SH-SY5Y (cell line): Measurements from ENCODE around the gene RFC2.

Experiments
- GATA2 ChIP-seq: IDR thresholded peaks from 2 replicates; pipeline ENCODE4 v1.6.1; 2011; ENCODE audit warnings: mild to moderate bottlenecking, low read depth, low read length
- GATA3 ChIP-seq: IDR thresholded peaks from 2 replicates; pipeline ENCODE4 v1.6.1; 2011; ENCODE audit warnings: low read depth, mild to moderate bottlenecking, low read length, moderate library complexity

DNA sequence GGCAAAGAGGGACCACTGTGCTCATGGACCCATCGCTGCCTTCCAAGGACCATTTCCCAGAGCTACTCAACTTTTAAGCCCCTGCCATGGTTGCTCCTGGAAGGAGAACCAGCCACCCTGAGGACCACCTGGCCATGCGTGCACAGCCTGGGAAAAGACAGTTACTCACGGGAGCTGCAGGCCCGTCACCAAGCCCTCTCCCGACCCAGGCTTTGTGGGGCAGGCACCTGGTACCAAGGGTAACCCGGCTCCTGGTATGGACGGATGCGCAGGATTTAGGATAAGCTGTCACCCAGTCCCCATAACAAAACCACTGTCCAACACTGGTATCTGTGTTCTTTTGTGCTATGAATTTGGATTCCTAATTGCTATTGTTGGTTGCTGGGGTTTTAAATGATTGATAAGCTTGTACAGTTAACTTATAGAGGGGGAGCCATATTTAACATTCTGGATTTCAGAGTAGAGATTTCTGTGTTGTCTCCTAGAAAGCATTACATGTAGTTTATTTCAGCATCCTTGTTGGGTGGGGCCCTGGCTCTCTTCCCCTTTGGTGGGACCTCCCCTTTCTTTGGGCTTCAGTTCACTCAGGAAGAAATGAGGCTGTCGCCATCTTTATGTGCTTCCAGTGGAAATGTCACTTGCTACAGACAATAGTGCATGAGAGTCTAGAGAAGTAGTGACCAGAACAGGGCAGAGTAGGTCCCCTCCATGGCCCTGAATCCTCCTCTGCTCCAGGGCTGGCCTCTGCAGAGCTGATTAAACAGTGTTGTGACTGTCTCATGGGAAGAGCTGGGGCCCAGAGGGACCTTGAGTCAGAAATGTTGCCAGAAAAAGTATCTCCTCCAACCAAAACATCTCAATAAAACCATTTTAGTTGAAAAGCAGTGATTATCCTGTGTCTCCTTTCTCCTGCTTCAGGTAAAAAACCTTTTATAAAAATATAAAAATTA, 25.0 kb downstream of the RFC2 start:
- TF ChIP-seq GATA2 (no peak), GATA3 (no peak)
